ENCODE data around the gene PRR5.

Gene PRR5

DNA sequence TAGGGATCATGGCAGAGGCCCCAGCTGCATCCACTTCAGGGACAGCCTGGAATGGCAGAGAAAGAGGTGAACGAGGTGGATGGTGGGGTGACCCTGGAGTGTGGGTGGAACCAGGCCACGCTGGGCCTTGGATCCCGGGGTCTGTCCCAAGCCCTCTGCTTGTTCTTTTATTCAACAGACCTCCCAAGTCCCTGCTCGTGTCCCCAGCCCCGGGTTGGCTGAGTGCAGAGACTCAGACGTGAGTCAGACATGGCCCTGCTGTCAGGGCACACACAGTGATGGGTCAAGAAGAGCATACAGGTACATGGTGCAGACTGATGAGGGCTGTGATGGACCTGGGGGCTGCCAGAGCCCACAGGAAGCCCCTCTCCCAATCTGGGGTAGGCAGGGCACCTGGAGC lies 57.0 kb downstream of the PRR5 start:
- H3K36me3 Mint-ChIP-seq (ENCODE audit: low read depth) = peaks cover 7% of the 10 kb centered on the region
- TF ChIP-seq, protein P1, sequence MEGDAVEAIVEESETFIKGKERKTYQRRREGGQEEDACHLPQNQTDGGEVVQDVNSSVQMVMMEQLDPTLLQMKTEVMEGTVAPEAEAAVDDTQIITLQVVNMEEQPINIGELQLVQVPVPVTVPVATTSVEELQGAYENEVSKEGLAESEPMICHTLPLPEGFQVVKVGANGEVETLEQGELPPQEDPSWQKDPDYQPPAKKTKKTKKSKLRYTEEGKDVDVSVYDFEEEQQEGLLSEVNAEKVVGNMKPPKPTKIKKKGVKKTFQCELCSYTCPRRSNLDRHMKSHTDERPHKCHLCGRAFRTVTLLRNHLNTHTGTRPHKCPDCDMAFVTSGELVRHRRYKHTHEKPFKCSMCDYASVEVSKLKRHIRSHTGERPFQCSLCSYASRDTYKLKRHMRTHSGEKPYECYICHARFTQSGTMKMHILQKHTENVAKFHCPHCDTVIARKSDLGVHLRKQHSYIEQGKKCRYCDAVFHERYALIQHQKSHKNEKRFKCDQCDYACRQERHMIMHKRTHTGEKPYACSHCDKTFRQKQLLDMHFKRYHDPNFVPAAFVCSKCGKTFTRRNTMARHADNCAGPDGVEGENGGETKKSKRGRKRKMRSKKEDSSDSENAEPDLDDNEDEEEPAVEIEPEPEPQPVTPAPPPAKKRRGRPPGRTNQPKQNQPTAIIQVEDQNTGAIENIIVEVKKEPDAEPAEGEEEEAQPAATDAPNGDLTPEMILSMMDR (IDR thresholded peaks at IDR 0.05; ENCODE audit: unreplicated experiment in 3 of 3) = no peak
- no peak overlapping the region for H3K4me3 Mint-ChIP-seq
- peaks cover 12% of the 10 kb centered on the region for H3K27me3 Mint-ChIP-seq (ENCODE audit: low read depth)
- peaks cover 37% of the 10 kb centered on the region for H3K4me1 Mint-ChIP-seq
- H3K9me3 Mint-ChIP-seq = peaks cover 6% of the 10 kb centered on the region
- H3K27ac Mint-ChIP-seq = peak overlapping the region; percentile 7 to 40 (median 7)

DNA sequence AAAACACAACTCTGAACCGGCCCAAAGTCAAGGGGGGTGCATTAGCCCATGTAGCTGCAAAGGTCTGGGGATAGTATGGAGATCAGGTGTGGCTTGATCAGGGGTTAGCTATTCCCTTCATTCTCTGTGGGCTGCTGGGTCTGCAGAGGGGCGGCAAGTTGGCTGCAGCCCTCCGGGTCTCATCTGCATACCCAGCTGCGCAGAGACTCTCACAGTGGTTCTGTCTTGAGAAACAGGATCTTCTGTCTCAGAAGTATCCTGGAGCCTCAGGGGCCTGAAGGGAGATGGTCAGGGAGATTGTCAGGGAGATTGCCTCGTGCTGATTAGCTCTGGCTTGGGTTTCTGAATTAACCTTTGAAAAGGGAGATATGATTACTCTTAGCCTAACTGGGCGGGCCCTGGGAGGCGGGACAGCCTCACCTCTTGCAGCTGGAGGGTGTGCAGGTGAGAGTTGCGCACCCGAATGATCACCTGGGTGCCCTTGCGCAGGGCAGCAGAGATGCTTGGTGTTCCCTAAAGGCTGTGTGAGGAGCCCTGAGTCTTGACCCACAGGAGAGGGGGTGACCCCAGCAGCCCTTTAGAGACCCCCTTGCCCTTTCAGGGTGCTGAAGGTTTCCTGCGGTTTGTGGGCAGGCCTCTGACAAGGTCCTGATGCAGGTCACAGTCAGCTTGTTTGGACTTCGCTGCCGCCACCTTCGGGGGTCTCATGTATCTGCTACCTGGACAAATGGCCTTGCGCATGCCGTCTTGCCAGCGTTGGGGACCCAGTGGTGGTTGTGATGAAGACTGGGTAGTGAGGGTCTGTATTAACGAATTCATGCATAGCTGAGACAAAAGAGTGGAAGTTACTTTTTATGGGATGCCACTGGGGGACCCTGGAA lies 57.7 kb downstream of the PRR5 start:
- H3K4me1 Mint-ChIP-seq = peaks cover 32% of the 10 kb centered on the region
- TF ChIP-seq, protein P1 (IDR thresholded peaks at IDR 0.05; ENCODE audit: unreplicated experiment in 3 of 3) = no peak
- H3K27me3 Mint-ChIP-seq (ENCODE audit: low read depth) = peaks cover 12% of the 10 kb centered on the region
- H3K36me3 Mint-ChIP-seq (ENCODE audit: low read depth) = peaks cover 7% of the 10 kb centered on the region
- peaks cover 5% of the 10 kb centered on the region for H3K9me3 Mint-ChIP-seq
- H3K27ac Mint-ChIP-seq = no peak overlapping the region
- H3K4me3 Mint-ChIP-seq = no peak overlapping the region

DNA sequence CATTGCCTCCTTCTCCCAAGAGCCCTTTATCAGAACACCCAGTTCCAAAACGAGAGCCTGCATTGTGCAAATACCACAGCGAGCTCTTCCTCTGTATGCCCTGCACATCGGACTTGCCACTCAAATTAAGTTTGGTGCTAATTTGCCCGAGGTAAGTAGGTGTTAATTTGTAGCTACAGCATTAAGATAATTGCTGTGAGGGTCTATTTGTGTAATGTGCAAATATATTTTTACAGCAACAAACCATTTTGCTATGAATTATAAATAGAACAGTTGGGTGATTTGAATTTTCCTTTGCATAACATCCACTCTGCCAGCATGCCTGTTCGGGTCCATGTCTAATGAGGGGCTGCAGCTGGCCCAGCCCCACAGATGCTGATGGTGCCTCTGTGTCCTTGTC lies 58.5 kb downstream of the PRR5 start:
- Mint-ChIP-seq H3K27me3 (ENCODE audit: low read depth) (peaks cover 12% of the 10 kb centered on the region), H3K9me3 (peaks cover 5% of the 10 kb centered on the region), H3K27ac (no peak overlapping the region), H3K4me1 (peaks cover 26% of the 10 kb centered on the region), H3K36me3 (ENCODE audit: low read depth) (peaks cover 7% of the 10 kb centered on the region), H3K4me3 (no peak overlapping the region)
- TF ChIP-seq, protein P1 (IDR thresholded peaks at IDR 0.05; ENCODE audit: unreplicated experiment in 3 of 3) = no peak

- peaks cover 7% of the 10 kb centered on the region for H3K36me3 Mint-ChIP-seq (ENCODE audit: low read depth)
- H3K27ac Mint-ChIP-seq = peak overlapping the region in 1 of 3 experiments; percentile 0
- H3K4me1 Mint-ChIP-seq = peaks cover 21% of the 10 kb centered on the region
- TF ChIP-seq, protein P1 (IDR thresholded peaks at IDR 0.05; ENCODE audit: unreplicated experiment in 3 of 3) = no peak
- peaks cover 12% of the 10 kb centered on the region for H3K27me3 Mint-ChIP-seq (ENCODE audit: low read depth)
- no peak overlapping the region for H3K4me3 Mint-ChIP-seq
- H3K9me3 Mint-ChIP-seq = peaks cover 5% of the 10 kb centered on the region
Observed at GRCh38 chr22:44761025-44761424, 59.0 kb downstream of the PRR5 start.

GRCh38 chr22:44764373-44764772 lies 62.4 kb downstream of the PRR5 start:
- H3K9me3 Mint-ChIP-seq = peaks cover 5% of the 10 kb centered on the region
- peak overlapping the region in 1 of 3 experiments; percentile 42 for H3K27ac Mint-ChIP-seq
- peaks cover 4% of the 10 kb centered on the region for H3K4me1 Mint-ChIP-seq

More at GRCh38 chr22:44764373-44764772, 62.4 kb downstream of the PRR5 start:
- TF ChIP-seq, protein P1 (IDR thresholded peaks at IDR 0.05; ENCODE audit: unreplicated experiment in 3 of 3) = no peak
- Mint-ChIP-seq H3K36me3 (ENCODE audit: low read depth) (peaks cover 7% of the 10 kb centered on the region), H3K4me3 (no peak overlapping the region), H3K27me3 (ENCODE audit: low read depth) (peaks cover 10% of the 10 kb centered on the region)
